Measurements from ENCODE around the gene SUPT3H. TPM values are rescaled to one million over a fixed set of nuclear protein-coding genes. Genes with fewer than 3 reads are reported as not detected.

Gene SUPT3H
- total and polyA plus RNA-seq, 2 donors (not counting 1 experiment from before 2014, with no cell fraction given): 5.5 to 12.4 TPM

DNA sequence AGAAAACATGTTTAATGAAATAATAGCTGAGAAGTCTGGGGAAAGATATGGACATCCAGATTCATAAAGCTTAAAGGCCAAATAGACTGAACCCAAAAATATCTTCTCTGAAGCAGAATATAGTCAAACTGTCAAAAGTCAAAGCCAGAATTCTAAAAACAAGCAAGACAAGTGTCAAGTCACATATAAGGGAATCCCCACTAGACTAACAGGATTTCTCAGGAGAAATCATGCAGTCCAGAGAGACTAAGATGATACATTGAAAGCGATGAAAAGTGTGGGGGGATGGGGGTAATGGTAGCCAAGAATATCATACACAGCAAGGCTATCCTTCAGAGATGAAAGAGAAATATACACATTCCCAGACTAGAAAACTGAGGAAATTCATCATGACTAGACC is 162.0 kb downstream of the SUPT3H start:
- no peak overlapping the region for H3K27ac Mint-ChIP-seq
- Histone ChIP-seq H3K9me3 (ENCODE audit: control extremely low read depth in 1 of 3, control insufficient read depth in 2 of 3, insufficient read depth in 1 of 3, low read length in 2 of 3) (peaks cover 0 to 15% (median 2%) of the 10 kb centered on the region in 3 donors), H3K4me3 (ENCODE audit: control extremely low read depth in 1 of 5, extremely low read depth in 1 of 5, insufficient read depth in 1 of 5, low read depth in 2 of 5, low read length in 4 of 5) (no peak overlapping the region), H3K36me3 (replicated peaks in 1 of 2; ENCODE audit: control extremely low read depth in 1 of 2, control insufficient read depth in 1 of 2, extremely low read depth in 1 of 2, insufficient read depth in 2 of 2, low read length in 1 of 2) (no peaks in the 10 kb centered on the region), H3K4me1 (ENCODE audit: control insufficient read depth in 2 of 2, insufficient read depth in 2 of 2, low read length in 2 of 2) (no peaks in the 10 kb centered on the region), H3K9ac (ENCODE audit: low read length) (no peak overlapping the region), H4K20me1 (ENCODE audit: control insufficient read depth, insufficient read depth, low read length, poor library complexity, severe bottlenecking) (no peaks in the 10 kb centered on the region), H3K27me3 (replicated peaks in 1 of 4; ENCODE audit: control extremely low read depth in 1 of 4, control insufficient read depth in 3 of 4, insufficient read depth in 4 of 4, low read length in 3 of 4) (no peaks in the 10 kb centered on the region), H3K4me2 (replicated peaks; ENCODE audit: low read depth, low read length, poor library complexity, severe bottlenecking) (no peak overlapping the region), H2AFZ (ENCODE audit: insufficient read depth, low read depth, low read length, poor library complexity, severe bottlenecking) (no peak overlapping the region), H3K27ac (ENCODE audit: low read length in 2 of 2) (no peak overlapping the region), H3K79me2 (ENCODE audit: control insufficient read depth, insufficient read depth, low read length) (no peaks in the 10 kb centered on the region)
- H3K9me3 Mint-ChIP-seq (ENCODE audit: insufficient read depth): peaks cover 8% of the 10 kb centered on the region
- ChIA-PET POLR2A (no interaction called here), CTCF (no interaction called here)
- no peaks in the 10 kb centered on the region for H3K27me3 Mint-ChIP-seq
- no peak overlapping the region for H3K4me3 Mint-ChIP-seq
- WGBS (ENCODE audit: insufficient coverage): no CpG with 5 or more reads among the region's 1 CpG
- ATAC-seq (ENCODE audit: low read depth) (no peak), DNase-seq (no peak)
- TF ChIP-seq, protein P1, sequence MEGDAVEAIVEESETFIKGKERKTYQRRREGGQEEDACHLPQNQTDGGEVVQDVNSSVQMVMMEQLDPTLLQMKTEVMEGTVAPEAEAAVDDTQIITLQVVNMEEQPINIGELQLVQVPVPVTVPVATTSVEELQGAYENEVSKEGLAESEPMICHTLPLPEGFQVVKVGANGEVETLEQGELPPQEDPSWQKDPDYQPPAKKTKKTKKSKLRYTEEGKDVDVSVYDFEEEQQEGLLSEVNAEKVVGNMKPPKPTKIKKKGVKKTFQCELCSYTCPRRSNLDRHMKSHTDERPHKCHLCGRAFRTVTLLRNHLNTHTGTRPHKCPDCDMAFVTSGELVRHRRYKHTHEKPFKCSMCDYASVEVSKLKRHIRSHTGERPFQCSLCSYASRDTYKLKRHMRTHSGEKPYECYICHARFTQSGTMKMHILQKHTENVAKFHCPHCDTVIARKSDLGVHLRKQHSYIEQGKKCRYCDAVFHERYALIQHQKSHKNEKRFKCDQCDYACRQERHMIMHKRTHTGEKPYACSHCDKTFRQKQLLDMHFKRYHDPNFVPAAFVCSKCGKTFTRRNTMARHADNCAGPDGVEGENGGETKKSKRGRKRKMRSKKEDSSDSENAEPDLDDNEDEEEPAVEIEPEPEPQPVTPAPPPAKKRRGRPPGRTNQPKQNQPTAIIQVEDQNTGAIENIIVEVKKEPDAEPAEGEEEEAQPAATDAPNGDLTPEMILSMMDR (IDR thresholded peaks at IDR 0.05): no peak
- no peak for TF ChIP-seq EZH2 (IDR thresholded peaks at IDR 0.05; ENCODE audit: borderline replicate concordance, insufficient read depth, low read depth, low read length, poor library complexity, severe bottlenecking)
- intact Hi-C loops (cut with micrococcal nuclease): no loop called here
- H3K4me1 Mint-ChIP-seq: peaks cover 4% of the 10 kb centered on the region

- H3K9me3 ChIP-seq (ENCODE audit: control extremely low read depth in 1 of 3, control insufficient read depth in 2 of 3, insufficient read depth in 1 of 3, low read length in 2 of 3): peaks cover 0 to 18% (median 9%) of the 10 kb centered on the region in 3 donors
- POLR2A ChIA-PET: no interaction called here
- H3K27me3 ChIP-seq (replicated peaks in 1 of 4; ENCODE audit: control extremely low read depth in 1 of 4, control insufficient read depth in 3 of 4, insufficient read depth in 4 of 4, low read length in 3 of 4): no peaks in the 10 kb centered on the region
- no peak overlapping the region for H2AFZ ChIP-seq (ENCODE audit: insufficient read depth, low read depth, low read length, poor library complexity, severe bottlenecking)
- H3K4me3 Mint-ChIP-seq: no peak overlapping the region
- H3K27me3 Mint-ChIP-seq: no peaks in the 10 kb centered on the region
- TF ChIP-seq, protein P1 (IDR thresholded peaks at IDR 0.05): no peak
- TF ChIP-seq EZH2 (IDR thresholded peaks at IDR 0.05; ENCODE audit: borderline replicate concordance, insufficient read depth, low read depth, low read length, poor library complexity, severe bottlenecking): no peak
- CTCF ChIA-PET: no interaction called here
- no peaks in the 10 kb centered on the region for H3K36me3 ChIP-seq (replicated peaks in 1 of 2; ENCODE audit: control extremely low read depth in 1 of 2, control insufficient read depth in 1 of 2, extremely low read depth in 1 of 2, insufficient read depth in 2 of 2, low read length in 1 of 2)
- H3K9ac ChIP-seq (ENCODE audit: low read length): no peak overlapping the region
- H3K4me1 ChIP-seq (ENCODE audit: control insufficient read depth in 2 of 2, insufficient read depth in 2 of 2, low read length in 2 of 2): no peaks in the 10 kb centered on the region
- no peak overlapping the region for H3K27ac ChIP-seq (ENCODE audit: low read length in 2 of 2)
- H4K20me1 ChIP-seq (ENCODE audit: control insufficient read depth, insufficient read depth, low read length, poor library complexity, severe bottlenecking): no peaks in the 10 kb centered on the region
- DNase-seq: no peak
- intact Hi-C loops (cut with micrococcal nuclease): no loop called here
- peaks cover 4% of the 10 kb centered on the region for H3K4me1 Mint-ChIP-seq
- no peak for ATAC-seq (ENCODE audit: low read depth)
- peaks cover 8% of the 10 kb centered on the region for H3K9me3 Mint-ChIP-seq (ENCODE audit: insufficient read depth)
- no CpG with 5 or more reads among the region's 3 CpGs for WGBS (ENCODE audit: insufficient coverage)
- H3K4me2 ChIP-seq (replicated peaks; ENCODE audit: low read depth, low read length, poor library complexity, severe bottlenecking): no peak overlapping the region
- H3K27ac Mint-ChIP-seq: no peak overlapping the region
- no peak overlapping the region for H3K4me3 ChIP-seq (ENCODE audit: control extremely low read depth in 1 of 5, extremely low read depth in 1 of 5, insufficient read depth in 1 of 5, low read depth in 2 of 5, low read length in 4 of 5)
- no peaks in the 10 kb centered on the region for H3K79me2 ChIP-seq (ENCODE audit: control insufficient read depth, insufficient read depth, low read length)
These were observed 164.8 kb downstream of the SUPT3H start for GRCh38 chr6:45212976-45213375.

All from B cell (primary cell).